Activated naive CD8-positive, alpha-beta T cell treated with anti-CD3 and anti-CD28 coated beads, Interleukin-2, amount 50 U/mL, for 24 hours (primary cell): ENCODE measurements around the gene SCART1.
"Not testable (repeated sequence)": the region's sequence is repeated elsewhere in the genome, so short reads cannot be mapped to it uniquely, and the experiment has no call there.

Source experiments
- ATAC-seq: fragments of 150-1000 bp; cut with Tn5 transposase; one replicate; pipeline ENCODE4 v1.10.0; 2021
- DNase-seq: peaks from one replicate; pipeline ENCODE4 v3.0.0; 2021
- H3K27ac Mint-ChIP-seq: one replicate; pipeline ENCODE4 v1.8.0; 2021; ENCODE audit warnings: mild to moderate bottlenecking, mixed read lengths
- H3K27me3 Mint-ChIP-seq: one replicate; pipeline ENCODE4 v1.8.0; 2021; ENCODE audit warnings: mixed read lengths
- H3K36me3 Mint-ChIP-seq: one replicate; pipeline ENCODE4 v1.8.0; 2021; ENCODE audit warnings: low read depth, mixed read lengths
- H3K4me1 Mint-ChIP-seq: one replicate; pipeline ENCODE4 v1.8.0; 2021; ENCODE audit warnings: mixed read lengths
- H3K4me3 Mint-ChIP-seq: one replicate; pipeline ENCODE4 v1.8.0; 2021; ENCODE audit warnings: mild to moderate bottlenecking, moderate library complexity, mixed read lengths
- H3K9me3 Mint-ChIP-seq: one replicate; pipeline ENCODE4 v1.8.0; 2021; ENCODE audit warnings: mixed read lengths

Gene SCART1

GRCh38 chr10:133422807-133423771 is 30.7 kb upstream of the SCART1 start:
- DNase-seq = no peak
- H3K27me3 Mint-ChIP-seq = peaks cover 3% of the 10 kb centered on the region
- peaks cover 8% of the 10 kb centered on the region for H3K36me3 Mint-ChIP-seq
- H3K27ac Mint-ChIP-seq = no peak overlapping the region
- H3K4me3 Mint-ChIP-seq = peak overlapping the region; percentile 29
- peak; percentile 41 for ATAC-seq
- H3K4me1 Mint-ChIP-seq = peaks cover 2% of the 10 kb centered on the region
- peaks cover under 1% of the 10 kb centered on the region for H3K9me3 Mint-ChIP-seq

GRCh38 chr10:133424102-133424501 is 29.6 kb upstream of the SCART1 start:
- DNase-seq, H3K9me3 Mint-ChIP-seq, H3K4me3 Mint-ChIP-seq, H3K4me1 Mint-ChIP-seq, H3K36me3 Mint-ChIP-seq, H3K27ac Mint-ChIP-seq, ATAC-seq, H3K27me3 Mint-ChIP-seq: not testable (repeated sequence)

- not testable (repeated sequence) for DNase-seq, H3K9me3 Mint-ChIP-seq, ATAC-seq, H3K4me1 Mint-ChIP-seq, H3K27ac Mint-ChIP-seq, H3K36me3 Mint-ChIP-seq, H3K27me3 Mint-ChIP-seq
- peak within 1 kb of the TSS; percentile 29 for H3K4me3 Mint-ChIP-seq
Observed at GRCh38 chr10:133424601-133425000, 29.1 kb upstream of the SCART1 start, which contains the start of gene SPRN. Gene SPRN, minus strand, starts transcription at chr10:133424625. Its CDS starts 944 bp downstream, at chr10:133423681.

GRCh38 chr10:133429571-133429970 is 24.2 kb upstream of the SCART1 start:
- not testable (repeated sequence) for H3K9me3 Mint-ChIP-seq, ATAC-seq, H3K4me1 Mint-ChIP-seq, H3K27ac Mint-ChIP-seq, H3K36me3 Mint-ChIP-seq, H3K27me3 Mint-ChIP-seq, H3K4me3 Mint-ChIP-seq, DNase-seq

- not testable (repeated sequence) for DNase-seq, H3K27ac Mint-ChIP-seq, H3K36me3 Mint-ChIP-seq, H3K9me3 Mint-ChIP-seq, H3K4me3 Mint-ChIP-seq, H3K4me1 Mint-ChIP-seq, H3K27me3 Mint-ChIP-seq
- ATAC-seq = peak; percentile 36
Observed at GRCh38 chr10:133431888-133432613, 21.7 kb upstream of the SCART1 start.

- ATAC-seq, H3K27me3 Mint-ChIP-seq, H3K36me3 Mint-ChIP-seq, H3K4me1 Mint-ChIP-seq, H3K27ac Mint-ChIP-seq, H3K9me3 Mint-ChIP-seq, DNase-seq, H3K4me3 Mint-ChIP-seq: not testable (repeated sequence)
Observed at GRCh38 chr10:133432789-133433188, 21.0 kb upstream of the SCART1 start.

- ATAC-seq (no peak), DNase-seq (no peak)
- no peaks in the 10 kb centered on the region for H3K9me3 Mint-ChIP-seq
- H3K4me1 Mint-ChIP-seq = peaks cover 25% of the 10 kb centered on the region
- H3K36me3 Mint-ChIP-seq = no peaks in the 10 kb centered on the region
- H3K27ac Mint-ChIP-seq = no peak overlapping the region
- H3K4me3 Mint-ChIP-seq = no peak overlapping the region
- H3K27me3 Mint-ChIP-seq = peaks cover 2% of the 10 kb centered on the region
Observed at GRCh38 chr10:133438711-133439273, 15.0 kb upstream of the SCART1 start.

- Mint-ChIP-seq H3K4me1 (peaks cover 25% of the 10 kb centered on the region), H3K9me3 (no peaks in the 10 kb centered on the region), H3K4me3 (no peak overlapping the region), H3K27me3 (peaks cover 2% of the 10 kb centered on the region), H3K36me3 (no peaks in the 10 kb centered on the region), H3K27ac (no peak overlapping the region)
- ATAC-seq (no peak), DNase-seq (no peak)
Observed at GRCh38 chr10:133439517-133440461, 14.0 kb upstream of the SCART1 start.

GRCh38 chr10:133440633-133441285 is 13.0 kb upstream of the SCART1 start:
- no peak for ATAC-seq
- Mint-ChIP-seq H3K4me3 (no peak overlapping the region), H3K27me3 (peaks cover 2% of the 10 kb centered on the region), H3K4me1 (peaks cover 25% of the 10 kb centered on the region), H3K9me3 (no peaks in the 10 kb centered on the region), H3K27ac (no peak overlapping the region), H3K36me3 (no peaks in the 10 kb centered on the region)
- DNase-seq = no peak

GRCh38 chr10:133441356-133441755 is 12.4 kb upstream of the SCART1 start:
- DNase-seq, H3K9me3 Mint-ChIP-seq, H3K27ac Mint-ChIP-seq, H3K4me3 Mint-ChIP-seq, H3K36me3 Mint-ChIP-seq, H3K27me3 Mint-ChIP-seq, ATAC-seq: not testable (repeated sequence)
- peaks cover 25% of the 10 kb centered on the region for H3K4me1 Mint-ChIP-seq

- no peak overlapping the region for H3K27ac Mint-ChIP-seq
- no peak overlapping the region for H3K4me3 Mint-ChIP-seq
- peaks cover 25% of the 10 kb centered on the region for H3K4me1 Mint-ChIP-seq
- DNase-seq (no peak), ATAC-seq (no peak)
- peaks cover 3% of the 10 kb centered on the region for H3K36me3 Mint-ChIP-seq
- peaks cover 3% of the 10 kb centered on the region for H3K9me3 Mint-ChIP-seq
- peaks cover 2% of the 10 kb centered on the region for H3K27me3 Mint-ChIP-seq
Observed at GRCh38 chr10:133441780-133442179, 12.0 kb upstream of the SCART1 start.

- peaks cover 8% of the 10 kb centered on the region for H3K9me3 Mint-ChIP-seq
- peaks cover 25% of the 10 kb centered on the region for H3K4me1 Mint-ChIP-seq
- H3K36me3 Mint-ChIP-seq = peaks cover 7% of the 10 kb centered on the region
- peak; percentile 84 for ATAC-seq
- no peak overlapping the region for H3K4me3 Mint-ChIP-seq
- H3K27me3 Mint-ChIP-seq = peaks cover 2% of the 10 kb centered on the region
- no peak overlapping the region for H3K27ac Mint-ChIP-seq
- peak; percentile 30 for DNase-seq
Observed at GRCh38 chr10:133442191-133442966, 11.4 kb upstream of the SCART1 start.
